ENCODE data around the gene DST.

The DST gene

DNA sequence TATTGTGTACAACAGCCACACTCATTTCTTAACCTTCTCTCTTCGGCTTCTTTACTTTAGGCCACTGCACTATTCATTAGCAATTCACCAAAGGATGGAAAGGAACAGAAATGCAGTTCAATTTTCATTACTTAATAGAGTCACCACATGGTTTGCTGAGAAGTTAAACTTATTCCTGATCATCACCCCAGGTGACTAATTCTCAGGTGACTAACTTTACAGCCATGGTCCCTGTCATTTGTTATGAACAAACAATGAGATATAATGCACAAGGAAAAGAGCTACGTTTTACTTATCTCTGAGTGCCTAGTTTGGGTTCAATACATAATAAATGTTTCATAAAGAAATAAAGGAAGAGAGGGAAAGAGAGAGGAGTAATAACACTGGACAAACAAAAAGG lies 45.8 kb upstream of the DST start:
- H3K27me3 ChIP-seq (ENCODE audit: insufficient read depth, poor library complexity, severe bottlenecking) = no peaks in the 10 kb centered on the region
- no peak for TF ChIP-seq POLR2AphosphoS5 (IDR thresholded peaks at IDR 0.05; ENCODE audit: low read depth)
- no peak for TF ChIP-seq GABPA (IDR thresholded peaks at IDR 0.05; ENCODE audit: low read depth)
- TF ChIP-seq, protein P1, sequence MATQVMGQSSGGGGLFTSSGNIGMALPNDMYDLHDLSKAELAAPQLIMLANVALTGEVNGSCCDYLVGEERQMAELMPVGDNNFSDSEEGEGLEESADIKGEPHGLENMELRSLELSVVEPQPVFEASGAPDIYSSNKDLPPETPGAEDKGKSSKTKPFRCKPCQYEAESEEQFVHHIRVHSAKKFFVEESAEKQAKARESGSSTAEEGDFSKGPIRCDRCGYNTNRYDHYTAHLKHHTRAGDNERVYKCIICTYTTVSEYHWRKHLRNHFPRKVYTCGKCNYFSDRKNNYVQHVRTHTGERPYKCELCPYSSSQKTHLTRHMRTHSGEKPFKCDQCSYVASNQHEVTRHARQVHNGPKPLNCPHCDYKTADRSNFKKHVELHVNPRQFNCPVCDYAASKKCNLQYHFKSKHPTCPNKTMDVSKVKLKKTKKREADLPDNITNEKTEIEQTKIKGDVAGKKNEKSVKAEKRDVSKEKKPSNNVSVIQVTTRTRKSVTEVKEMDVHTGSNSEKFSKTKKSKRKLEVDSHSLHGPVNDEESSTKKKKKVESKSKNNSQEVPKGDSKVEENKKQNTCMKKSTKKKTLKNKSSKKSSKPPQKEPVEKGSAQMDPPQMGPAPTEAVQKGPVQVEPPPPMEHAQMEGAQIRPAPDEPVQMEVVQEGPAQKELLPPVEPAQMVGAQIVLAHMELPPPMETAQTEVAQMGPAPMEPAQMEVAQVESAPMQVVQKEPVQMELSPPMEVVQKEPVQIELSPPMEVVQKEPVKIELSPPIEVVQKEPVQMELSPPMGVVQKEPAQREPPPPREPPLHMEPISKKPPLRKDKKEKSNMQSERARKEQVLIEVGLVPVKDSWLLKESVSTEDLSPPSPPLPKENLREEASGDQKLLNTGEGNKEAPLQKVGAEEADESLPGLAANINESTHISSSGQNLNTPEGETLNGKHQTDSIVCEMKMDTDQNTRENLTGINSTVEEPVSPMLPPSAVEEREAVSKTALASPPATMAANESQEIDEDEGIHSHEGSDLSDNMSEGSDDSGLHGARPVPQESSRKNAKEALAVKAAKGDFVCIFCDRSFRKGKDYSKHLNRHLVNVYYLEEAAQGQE (IDR thresholded peaks at IDR 0.05; ENCODE audit: insufficient replicate concordance, low read depth) = no peak
- TF ChIP-seq, protein P2, sequence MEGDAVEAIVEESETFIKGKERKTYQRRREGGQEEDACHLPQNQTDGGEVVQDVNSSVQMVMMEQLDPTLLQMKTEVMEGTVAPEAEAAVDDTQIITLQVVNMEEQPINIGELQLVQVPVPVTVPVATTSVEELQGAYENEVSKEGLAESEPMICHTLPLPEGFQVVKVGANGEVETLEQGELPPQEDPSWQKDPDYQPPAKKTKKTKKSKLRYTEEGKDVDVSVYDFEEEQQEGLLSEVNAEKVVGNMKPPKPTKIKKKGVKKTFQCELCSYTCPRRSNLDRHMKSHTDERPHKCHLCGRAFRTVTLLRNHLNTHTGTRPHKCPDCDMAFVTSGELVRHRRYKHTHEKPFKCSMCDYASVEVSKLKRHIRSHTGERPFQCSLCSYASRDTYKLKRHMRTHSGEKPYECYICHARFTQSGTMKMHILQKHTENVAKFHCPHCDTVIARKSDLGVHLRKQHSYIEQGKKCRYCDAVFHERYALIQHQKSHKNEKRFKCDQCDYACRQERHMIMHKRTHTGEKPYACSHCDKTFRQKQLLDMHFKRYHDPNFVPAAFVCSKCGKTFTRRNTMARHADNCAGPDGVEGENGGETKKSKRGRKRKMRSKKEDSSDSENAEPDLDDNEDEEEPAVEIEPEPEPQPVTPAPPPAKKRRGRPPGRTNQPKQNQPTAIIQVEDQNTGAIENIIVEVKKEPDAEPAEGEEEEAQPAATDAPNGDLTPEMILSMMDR (IDR thresholded peaks at IDR 0.05; ENCODE audit: insufficient read depth, low read length) = no peak
- H3K27ac ChIP-seq (replicated peaks) = no peak overlapping the region
- no peak overlapping the region for H3K4me3 ChIP-seq (replicated peaks; ENCODE audit: insufficient read depth, low read length)
- no peak for DNase-seq (ENCODE audit: low read depth in 1 of 2, low spot score in 1 of 2)

DNA sequence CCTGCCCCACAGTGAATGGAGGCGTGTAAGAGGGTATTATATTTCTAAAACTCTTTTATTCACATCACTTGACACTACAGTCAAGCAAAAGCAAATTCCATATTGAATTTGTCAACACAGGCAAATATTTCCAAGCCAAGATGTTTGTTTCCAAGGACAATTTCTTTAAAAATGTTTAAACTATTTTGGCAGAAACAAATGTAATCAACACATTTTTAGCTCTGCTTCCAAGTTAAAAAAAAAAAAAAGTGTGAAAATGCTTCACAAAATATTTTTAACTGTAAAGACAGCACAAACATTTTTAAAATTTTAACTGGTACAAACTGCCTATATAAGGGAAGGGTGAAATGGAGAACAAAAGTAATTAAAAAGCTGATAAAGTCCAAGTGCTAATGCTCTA lies 44.9 kb upstream of the DST start:
- H3K27me3 ChIP-seq (ENCODE audit: insufficient read depth, poor library complexity, severe bottlenecking) = no peaks in the 10 kb centered on the region
- no peak for DNase-seq (ENCODE audit: low read depth in 1 of 2, low spot score in 1 of 2)
- H3K27ac ChIP-seq (replicated peaks) = no peak overlapping the region
- no peak for TF ChIP-seq SPI1 (IDR thresholded peaks at IDR 0.05; ENCODE audit: borderline replicate concordance, low read depth)
- TF ChIP-seq, protein P2 (IDR thresholded peaks at IDR 0.05; ENCODE audit: insufficient read depth, low read length) = no peak
- no peak for TF ChIP-seq GABPA (IDR thresholded peaks at IDR 0.05; ENCODE audit: low read depth)
- no peak for TF ChIP-seq POLR2AphosphoS5 (IDR thresholded peaks at IDR 0.05; ENCODE audit: low read depth)
- TF ChIP-seq, protein P1 (IDR thresholded peaks at IDR 0.05; ENCODE audit: insufficient replicate concordance, low read depth) = no peak
- H3K4me3 ChIP-seq (replicated peaks; ENCODE audit: insufficient read depth, low read length) = no peak overlapping the region

DNA sequence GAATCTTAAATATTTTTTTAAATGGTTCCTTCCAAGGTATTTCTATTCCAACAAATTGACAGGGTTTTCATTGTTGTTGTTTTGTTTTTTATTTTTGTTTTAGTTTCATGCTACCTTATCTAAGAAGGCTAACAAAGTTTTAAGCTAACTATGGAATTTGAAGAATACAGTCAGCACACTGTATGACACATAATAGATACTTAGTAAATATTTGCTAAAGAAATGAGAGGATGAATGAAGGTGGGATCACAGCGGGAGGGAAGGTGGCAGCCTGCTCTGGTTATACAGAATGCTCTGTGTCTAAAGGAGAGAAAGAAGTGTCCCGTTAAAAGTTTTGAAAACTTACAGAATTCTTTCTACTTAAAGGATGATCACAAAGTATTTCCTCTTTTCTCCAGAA lies 43.7 kb upstream of the DST start:
- Histone ChIP-seq H3K27ac (replicated peaks) (no peak overlapping the region), H3K4me3 (replicated peaks; ENCODE audit: insufficient read depth, low read length) (no peak overlapping the region), H3K27me3 (ENCODE audit: insufficient read depth, poor library complexity, severe bottlenecking) (no peaks in the 10 kb centered on the region)
- no peak for DNase-seq (ENCODE audit: low read depth in 1 of 2, low spot score in 1 of 2)
- TF ChIP-seq, protein P1 (IDR thresholded peaks at IDR 0.05; ENCODE audit: insufficient replicate concordance, low read depth) = no peak
- TF ChIP-seq GABPA (IDR thresholded peaks at IDR 0.05; ENCODE audit: low read depth) = no peak
- TF ChIP-seq, protein P2 (IDR thresholded peaks at IDR 0.05; ENCODE audit: insufficient read depth, low read length) = no peak
- no peak for TF ChIP-seq POLR2AphosphoS5 (IDR thresholded peaks at IDR 0.05; ENCODE audit: low read depth)
- TF ChIP-seq SPI1 (IDR thresholded peaks at IDR 0.05; ENCODE audit: borderline replicate concordance, low read depth) = no peak
